CD14-positive monocyte (primary cell): Measurements from ENCODE around the gene LRRC34. TPM values are rescaled to one million over a fixed set of nuclear protein-coding genes. Genes with fewer than 3 reads are reported as not detected.

Experiments
- DNase-seq, 3 donors: peaks; one replicate each; pipeline ENCODE4 v3.0.0-alpha.2; 2011 to 2022
- H2AFZ ChIP-seq: 2 replicates; pipeline ENCODE4 v1.6.0; 2012; ENCODE audit warnings: mild to moderate bottlenecking, low read depth, low read length, inconsistent platforms; ENCODE audit not compliant: insufficient read depth, poor library complexity, severe bottlenecking
- H3K27ac ChIP-seq, 2 donors: 1 replicate in 1 of 2; 2 replicates in 1 of 2; pipeline ENCODE4 v1.5.1; 2012 to 2013; ENCODE audit warnings: low read length in 2 of 2, control low read depth in 1 of 2, inconsistent platforms in 1 of 2, low read depth in 1 of 2, mild to moderate bottlenecking in 1 of 2
- H3K27me3 ChIP-seq, 2 donors: one replicate each; pipeline versions ENCODE4 v1.6.0 to v1.6.1; 2011 to 2013; ENCODE audit warnings: low read length in 2 of 2; ENCODE audit not compliant: control insufficient read depth in 2 of 2, insufficient read depth in 2 of 2
- H3K36me3 ChIP-seq, 2 donors: replicated peaks in 1 of 2; 1 replicate in 1 of 2; 2 replicates in 1 of 2; pipeline versions ENCODE4 v1.5.1 to v1.6.1; 2012 to 2013; ENCODE audit warnings: low read length in 2 of 2, control low read depth in 1 of 2, inconsistent platforms in 1 of 2, mild to moderate bottlenecking in 1 of 2; ENCODE audit not compliant: insufficient read depth in 2 of 2, control insufficient read depth in 1 of 2
- H3K4me1 ChIP-seq, 2 donors: 1 replicate in 1 of 2; 2 replicates in 1 of 2; pipeline versions ENCODE4 v1.5.1 to v1.6.1; 2012 to 2013; ENCODE audit warnings: low read length in 2 of 2, control low read depth in 1 of 2, inconsistent platforms in 1 of 2, mild to moderate bottlenecking in 1 of 2, moderate library complexity in 1 of 2; ENCODE audit not compliant: insufficient read depth in 2 of 2, control insufficient read depth in 1 of 2
- H3K4me2 ChIP-seq: replicated peaks from 2 replicates; pipeline ENCODE3; 2012; ENCODE audit warnings: low read length, moderate library complexity, mild to moderate bottlenecking; ENCODE audit not compliant: poor library complexity, severe bottlenecking; ENCODE audit errors: extremely low read depth
- H3K4me3 ChIP-seq, 3 experiments: fragments of 200-600 bp in 1 of 3; sonication (generic) in 1 of 3; replicated peaks in 1 of 3; 1 replicate in 2 of 3; 2 replicates in 1 of 3; pipeline ENCODE4 v1.5.1; 2011 to 2013; ENCODE audit warnings: low read length in 3 of 3, mild to moderate bottlenecking in 3 of 3, control low read depth in 2 of 3, low read depth in 2 of 3, inconsistent platforms in 1 of 3, moderate library complexity in 1 of 3
- H3K79me2 ChIP-seq: 2 replicates; pipeline ENCODE4 v1.6.0; 2012; ENCODE audit warnings: mild to moderate bottlenecking, control low read depth, inconsistent platforms, low read length, moderate library complexity; ENCODE audit not compliant: insufficient read depth
- H3K9ac ChIP-seq: 2 replicates; pipeline ENCODE4 v1.6.0; 2017; ENCODE audit warnings: low read length, mild to moderate bottlenecking; ENCODE audit not compliant: insufficient read depth, poor library complexity, severe bottlenecking
- H3K9me3 ChIP-seq, 2 donors: replicated peaks in 1 of 2; 1 replicate in 1 of 2; 2 replicates in 1 of 2; pipeline versions ENCODE4 v1.5.1 to v1.6.1; 2012 to 2013; ENCODE audit warnings: low read length in 2 of 2, control low read depth in 1 of 2; ENCODE audit not compliant: control insufficient read depth in 1 of 2, insufficient read depth in 1 of 2
- H4K20me1 ChIP-seq: 2 replicates; pipeline ENCODE4 v1.6.0; 2012; ENCODE audit warnings: mild to moderate bottlenecking, low read length, control low read depth, moderate library complexity; ENCODE audit not compliant: insufficient read depth
- H3K27ac Mint-ChIP-seq, 7 donors: one replicate each; pipeline ENCODE4 v1.8.0; 2020; ENCODE audit warnings: mild to moderate bottlenecking in 7 of 7, mixed read lengths in 7 of 7, moderate library complexity in 6 of 7, inconsistent platforms in 2 of 7
- H3K27me3 Mint-ChIP-seq, 3 donors: one replicate each; pipeline ENCODE4 v1.8.0; 2021 to 2022; ENCODE audit warnings: low read depth in 3 of 3, mild to moderate bottlenecking in 3 of 3, mixed read lengths in 3 of 3, moderate library complexity in 3 of 3, inconsistent platforms in 1 of 3
- H3K36me3 Mint-ChIP-seq, 2 donors: one replicate each; pipeline ENCODE4 v1.8.0; 2020; ENCODE audit warnings: mixed read lengths in 2 of 2, inconsistent platforms in 1 of 2, mild to moderate bottlenecking in 1 of 2
- H3K4me1 Mint-ChIP-seq: one replicate; pipeline ENCODE4 v1.8.0; 2020; ENCODE audit warnings: mild to moderate bottlenecking, mixed read lengths
- H3K4me3 Mint-ChIP-seq, 2 donors: one replicate each; pipeline ENCODE4 v1.8.0; 2020; ENCODE audit warnings: mild to moderate bottlenecking in 2 of 2, mixed read lengths in 2 of 2, moderate library complexity in 1 of 2
- H3K9me3 Mint-ChIP-seq, 7 donors: one replicate each; pipeline ENCODE4 v1.8.0; 2020 to 2022; ENCODE audit warnings: mixed read lengths in 7 of 7, mild to moderate bottlenecking in 6 of 7, moderate library complexity in 6 of 7, inconsistent platforms in 2 of 7
- WGBS: methylation state at CpG from one replicate; pipeline ENCODE4 v1.1.5; 2013; ENCODE audit warnings: missing lambda C conversion rate; ENCODE audit not compliant: insufficient coverage; 5-methylcytosine and 5-hydroxymethylcytosine counted together
- intact Hi-C, 2 donors: fragments of 100-400 bp; cut with micrococcal nuclease; formaldehyde crosslinking; loops; one replicate each; pipeline versions ENCODE4 v1.15.0 to v1.15.1; 2023
- polyA plus RNA-seq, 3 donors: library from polyadenylated mRNA; depleted of rRNA in 1 of 3; unstranded in 2 of 3; stranded (reverse) in 1 of 3; fragments of 300-500 nt in 2 of 3; fragments of >200 nt in 1 of 3; fragmentation: Illumina TruSeq in 2 of 3; gene quantifications; 1 replicate in 2 of 3; 2 replicates in 1 of 3; pipeline ENCODE4 v1.2.3, GENCODE V29; 2012 to 2021
- TF ChIP-seq, protein P1 (sequence below): fragments of 200-600 bp; IDR thresholded peaks from one replicate; pipeline ENCODE4 v1.8.0; 2022; ENCODE audit warnings: antibody characterized with exemption, mild to moderate bottlenecking

LRRC34 gene
- polyA plus RNA-seq, 3 donors = 0.25 to 0.61 (median 0.43) TPM

- H3K36me3 ChIP-seq = no peaks in the 10 kb centered on the region
- no peak overlapping the region for H2AFZ ChIP-seq
- no peak overlapping the region for H3K27ac ChIP-seq
- no peaks in the 10 kb centered on the region for H3K9me3 ChIP-seq
- Mint-ChIP-seq H3K4me3 (no peak overlapping the region), H3K4me1 (peaks cover 1% of the 10 kb centered on the region), H3K27ac (no peak overlapping the region), H3K27me3 (peaks cover 0 to 5% (median 4%) of the 10 kb centered on the region in 3 donors), H3K9me3 (no peaks in the 10 kb centered on the region), H3K36me3 (no peaks in the 10 kb centered on the region)
- intact Hi-C loops = no loop called here
- DNase-seq = no peak
- no peaks in the 10 kb centered on the region for H3K4me1 ChIP-seq
- H3K4me2 ChIP-seq = no peak overlapping the region
- TF ChIP-seq, protein P1, sequence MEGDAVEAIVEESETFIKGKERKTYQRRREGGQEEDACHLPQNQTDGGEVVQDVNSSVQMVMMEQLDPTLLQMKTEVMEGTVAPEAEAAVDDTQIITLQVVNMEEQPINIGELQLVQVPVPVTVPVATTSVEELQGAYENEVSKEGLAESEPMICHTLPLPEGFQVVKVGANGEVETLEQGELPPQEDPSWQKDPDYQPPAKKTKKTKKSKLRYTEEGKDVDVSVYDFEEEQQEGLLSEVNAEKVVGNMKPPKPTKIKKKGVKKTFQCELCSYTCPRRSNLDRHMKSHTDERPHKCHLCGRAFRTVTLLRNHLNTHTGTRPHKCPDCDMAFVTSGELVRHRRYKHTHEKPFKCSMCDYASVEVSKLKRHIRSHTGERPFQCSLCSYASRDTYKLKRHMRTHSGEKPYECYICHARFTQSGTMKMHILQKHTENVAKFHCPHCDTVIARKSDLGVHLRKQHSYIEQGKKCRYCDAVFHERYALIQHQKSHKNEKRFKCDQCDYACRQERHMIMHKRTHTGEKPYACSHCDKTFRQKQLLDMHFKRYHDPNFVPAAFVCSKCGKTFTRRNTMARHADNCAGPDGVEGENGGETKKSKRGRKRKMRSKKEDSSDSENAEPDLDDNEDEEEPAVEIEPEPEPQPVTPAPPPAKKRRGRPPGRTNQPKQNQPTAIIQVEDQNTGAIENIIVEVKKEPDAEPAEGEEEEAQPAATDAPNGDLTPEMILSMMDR = no peak
- no peaks in the 10 kb centered on the region for H3K79me2 ChIP-seq
- H4K20me1 ChIP-seq = no peaks in the 10 kb centered on the region
- no peak overlapping the region for H3K4me3 ChIP-seq
- no peaks in the 10 kb centered on the region for H3K27me3 ChIP-seq
- H3K9ac ChIP-seq = no peak overlapping the region
These were observed 37.9 kb upstream of the LRRC34 start for GRCh38 chr3:169850618-169851017.

DNA sequence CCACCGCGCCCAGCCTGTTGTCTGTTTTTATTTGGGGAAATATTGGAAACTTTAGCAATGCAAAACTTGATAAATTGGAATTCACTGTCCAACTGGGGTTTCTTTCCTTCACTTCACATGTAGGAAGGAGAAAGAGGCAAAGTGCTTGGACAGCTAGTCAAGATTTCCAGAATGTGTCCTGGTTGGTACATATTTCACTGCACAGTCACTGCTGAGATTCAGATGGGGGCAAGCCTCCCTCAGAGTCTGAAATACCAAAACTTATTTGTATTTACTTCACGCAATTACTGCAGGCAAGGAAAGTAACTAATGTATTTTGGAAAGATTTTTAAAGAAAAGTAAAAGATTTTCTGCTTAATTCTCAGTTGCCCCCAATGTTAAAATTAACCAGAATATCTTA is 36.0 kb upstream of the LRRC34 start:
- Mint-ChIP-seq H3K4me1 (peaks cover 4% of the 10 kb centered on the region), H3K36me3 (no peaks in the 10 kb centered on the region), H3K4me3 (no peak overlapping the region)

More for the DNA sequence above, 36.0 kb upstream of the LRRC34 start:
- no peaks in the 10 kb centered on the region for H4K20me1 ChIP-seq
- H3K4me3 ChIP-seq = no peak overlapping the region
- H3K27ac ChIP-seq = no peak overlapping the region
- no peaks in the 10 kb centered on the region for H3K4me1 ChIP-seq
- TF ChIP-seq, protein P1 = no peak
- no peaks in the 10 kb centered on the region for H3K9me3 ChIP-seq
- H3K27ac Mint-ChIP-seq = no peak overlapping the region
- H3K27me3 Mint-ChIP-seq = peaks cover 0 to 4% (median 1%) of the 10 kb centered on the region in 3 donors
- H3K9ac ChIP-seq = no peak overlapping the region
- intact Hi-C loops = no loop called here
- no peak overlapping the region for H3K4me2 ChIP-seq
- H3K27me3 ChIP-seq = no peaks in the 10 kb centered on the region
- H3K79me2 ChIP-seq = no peaks in the 10 kb centered on the region
- DNase-seq = no peak
- WGBS = 100% methylated on average over 2 of the region's 3 CpGs
- H3K9me3 Mint-ChIP-seq = no peaks in the 10 kb centered on the region
- H3K36me3 ChIP-seq = no peaks in the 10 kb centered on the region
- no peak overlapping the region for H2AFZ ChIP-seq
